T-helper 2 cell treated with Interferon-gamma antibody and Interleukin-4, amounts not matched to agents 5 μg/mL and 100 μg/mL, for 36 hours (primary cell): Measurements from ENCODE around the gene CDON.
"Not testable (repeated sequence)": the region's sequence is repeated elsewhere in the genome, so short reads cannot be mapped to it uniquely, and the experiment has no call there.

ENCODE experiments used
- DNase-seq: peaks from one replicate; pipeline ENCODE4 v3.0.0; 2021; ENCODE audit warnings: low spot score
- H3K27ac Mint-ChIP-seq: one replicate; pipeline ENCODE4 v1.8.0; 2021; ENCODE audit warnings: mild to moderate bottlenecking, mixed read lengths
- H3K27me3 Mint-ChIP-seq: one replicate; pipeline ENCODE4 v1.8.0; 2021; ENCODE audit warnings: low read depth, mixed read lengths
- H3K36me3 Mint-ChIP-seq: one replicate; pipeline ENCODE4 v1.8.0; 2021; ENCODE audit warnings: low read depth, mixed read lengths
- H3K4me1 Mint-ChIP-seq: one replicate; pipeline ENCODE4 v1.8.0; 2021; ENCODE audit warnings: low read depth, mixed read lengths
- H3K4me3 Mint-ChIP-seq: one replicate; pipeline ENCODE4 v1.8.0; 2022; ENCODE audit warnings: mild to moderate bottlenecking, moderate library complexity, mixed read lengths
- H3K9me3 Mint-ChIP-seq: one replicate; pipeline ENCODE4 v1.8.0; 2021; ENCODE audit warnings: mixed read lengths

CDON gene

DNA sequence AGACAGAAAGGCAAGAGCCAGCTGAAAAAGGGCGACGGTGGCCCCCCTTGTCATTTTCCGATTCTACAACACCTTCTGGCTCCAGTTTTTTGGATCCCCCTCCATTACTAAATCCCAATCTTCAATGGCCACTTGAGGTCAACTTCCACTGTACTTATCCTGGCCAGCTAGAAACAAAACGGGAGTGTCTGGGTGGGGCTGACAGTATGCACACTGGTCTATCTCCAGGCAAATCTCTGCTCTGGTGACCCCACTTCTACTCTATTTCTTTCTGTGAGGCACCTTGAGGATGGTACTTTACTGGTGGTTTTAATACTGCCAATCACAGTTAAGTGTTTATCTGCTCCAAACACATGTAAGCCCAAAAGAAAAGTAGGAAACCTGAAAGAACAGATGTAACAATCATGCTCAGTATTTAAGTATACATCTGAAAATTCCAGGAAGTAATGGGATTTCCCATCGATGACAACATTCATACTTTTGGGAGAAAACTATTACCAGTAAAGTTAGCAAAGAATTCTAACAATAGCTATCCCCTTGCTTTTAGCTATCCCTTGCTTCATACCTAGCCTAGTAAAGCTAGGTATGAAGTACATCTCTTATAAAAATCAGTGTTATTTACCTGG is 16.0 kb downstream of the CDON start:
- H3K4me3 Mint-ChIP-seq = no peak overlapping the region
- H3K9me3 Mint-ChIP-seq = no peaks in the 10 kb centered on the region
- no peak for DNase-seq

GRCh38 chr11:126039485-126040271 is 23.0 kb downstream of the CDON start:
- H3K27ac Mint-ChIP-seq = no peak overlapping the region
- H3K4me3 Mint-ChIP-seq = no peak overlapping the region
- H3K4me1 Mint-ChIP-seq = no peaks in the 10 kb centered on the region
- H3K27me3 Mint-ChIP-seq = no peaks in the 10 kb centered on the region
- no peaks in the 10 kb centered on the region for H3K9me3 Mint-ChIP-seq
- H3K36me3 Mint-ChIP-seq = no peaks in the 10 kb centered on the region
- DNase-seq = no peak

More for the DNA sequence above, 16.0 kb downstream of the CDON start:
- H3K36me3 Mint-ChIP-seq = no peaks in the 10 kb centered on the region
- peaks cover 3% of the 10 kb centered on the region for H3K27me3 Mint-ChIP-seq
- H3K4me1 Mint-ChIP-seq = peaks cover 15% of the 10 kb centered on the region
- no peak overlapping the region for H3K27ac Mint-ChIP-seq

DNA sequence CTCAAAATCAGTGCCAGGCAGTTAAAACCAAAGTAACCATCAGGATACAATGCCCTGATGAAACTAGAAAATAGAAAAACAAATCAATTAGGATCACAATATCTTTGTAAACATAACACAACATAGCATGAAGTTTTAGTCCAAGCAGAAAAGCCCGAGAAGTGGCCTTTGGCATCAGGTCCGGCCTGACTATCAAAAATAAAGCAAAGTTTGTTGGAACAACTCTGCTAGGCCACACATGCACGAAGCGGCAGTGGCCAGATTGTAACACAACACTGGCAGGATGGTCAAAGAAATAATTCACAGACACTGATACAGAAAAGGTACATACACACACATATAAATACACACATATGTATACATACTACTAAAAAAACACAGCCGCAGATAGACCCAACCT is 26.9 kb downstream of the CDON start:
- no peak for DNase-seq
- no peak overlapping the region for H3K27ac Mint-ChIP-seq
- H3K4me3 Mint-ChIP-seq = no peak overlapping the region
- H3K36me3 Mint-ChIP-seq = no peaks in the 10 kb centered on the region
- peaks cover 10% of the 10 kb centered on the region for H3K27me3 Mint-ChIP-seq
- no peaks in the 10 kb centered on the region for H3K9me3 Mint-ChIP-seq
- H3K4me1 Mint-ChIP-seq = no peaks in the 10 kb centered on the region

- Mint-ChIP-seq H3K27ac (no peak overlapping the region), H3K9me3 (no peaks in the 10 kb centered on the region), H3K36me3 (no peaks in the 10 kb centered on the region), H3K27me3 (peaks cover 15% of the 10 kb centered on the region), H3K4me3 (no peak overlapping the region), H3K4me1 (no peaks in the 10 kb centered on the region)
- no peak for DNase-seq
Observed at GRCh38 chr11:126034933-126035425, 27.7 kb downstream of the CDON start.

DNA sequence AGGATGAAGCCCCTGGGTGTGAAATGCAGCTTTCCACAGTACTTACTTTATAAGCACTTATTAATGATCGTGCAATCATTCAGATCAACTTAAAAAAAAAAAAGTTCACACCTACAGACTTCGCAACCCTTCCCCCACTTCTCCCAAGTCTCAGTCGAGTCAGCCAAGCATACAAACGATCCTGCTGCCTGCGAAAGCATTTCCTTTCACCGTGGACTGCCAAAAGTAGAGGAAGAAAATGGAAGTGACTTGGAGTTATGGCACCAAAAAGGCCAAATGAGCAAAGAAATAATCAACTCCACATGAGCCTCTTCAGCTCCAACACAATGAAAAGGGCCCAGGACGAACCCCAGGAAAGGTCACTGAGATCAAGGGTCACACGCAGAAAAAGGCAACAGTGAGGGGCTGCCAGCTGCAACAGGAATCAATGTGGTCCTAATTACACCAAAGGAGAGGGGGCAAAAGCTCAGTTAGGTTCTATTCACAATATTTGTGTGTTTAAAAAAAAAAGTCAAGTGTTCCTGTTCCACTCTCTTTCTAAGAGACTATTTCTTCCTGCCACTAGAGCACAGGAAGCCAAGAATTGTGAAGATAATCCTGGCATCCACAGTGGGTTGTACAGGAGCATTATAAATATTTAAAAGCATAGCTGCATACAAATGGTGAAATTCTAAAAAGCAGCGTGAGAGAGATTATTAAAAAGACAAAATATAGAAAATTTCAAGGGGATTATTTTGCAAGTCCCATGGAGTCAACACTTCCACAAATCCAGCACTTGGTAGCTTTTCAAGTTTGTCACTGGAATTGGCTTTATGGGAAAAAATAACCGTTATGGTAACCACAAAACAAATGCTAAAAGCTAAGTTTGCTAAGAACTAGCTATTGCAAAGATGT is 28.4 kb downstream of the CDON start:
- Mint-ChIP-seq H3K4me1 (no peaks in the 10 kb centered on the region), H3K27me3 (peaks cover 21% of the 10 kb centered on the region), H3K27ac (no peak overlapping the region), H3K9me3 (no peaks in the 10 kb centered on the region), H3K4me3 (no peak overlapping the region), H3K36me3 (no peaks in the 10 kb centered on the region)
- no peak for DNase-seq

GRCh38 chr11:126032375-126032774 is 30.3 kb downstream of the CDON start:
- H3K4me3 Mint-ChIP-seq = no peak overlapping the region
- H3K27ac Mint-ChIP-seq = no peak overlapping the region
- no peaks in the 10 kb centered on the region for H3K36me3 Mint-ChIP-seq
- H3K9me3 Mint-ChIP-seq = no peaks in the 10 kb centered on the region
- H3K27me3 Mint-ChIP-seq = peaks cover 25% of the 10 kb centered on the region
- no peaks in the 10 kb centered on the region for H3K4me1 Mint-ChIP-seq
- no peak for DNase-seq

DNA sequence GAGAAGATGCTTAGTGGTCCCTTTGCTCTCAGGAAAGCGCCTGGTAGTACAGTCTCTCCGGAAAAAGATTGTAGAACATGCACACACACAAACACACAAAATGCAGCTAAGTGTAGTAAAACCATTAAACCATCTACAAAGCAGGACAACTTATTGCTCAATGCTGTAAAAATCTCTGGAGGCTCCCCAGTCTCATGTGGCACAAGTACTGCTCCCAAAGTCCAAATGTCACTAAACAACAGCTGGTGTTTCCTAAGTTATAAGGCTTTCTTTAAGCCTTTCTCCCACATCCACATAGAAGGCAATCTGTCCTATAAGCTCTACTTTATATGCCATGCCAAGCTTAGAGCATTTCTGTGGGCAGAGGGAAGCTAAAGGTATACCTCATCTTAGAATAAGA is 32.9 kb downstream of the CDON start:
- H3K36me3 Mint-ChIP-seq = no peaks in the 10 kb centered on the region
- no peak overlapping the region for H3K27ac Mint-ChIP-seq
- no peaks in the 10 kb centered on the region for H3K4me1 Mint-ChIP-seq
- H3K4me3 Mint-ChIP-seq = no peak overlapping the region
- H3K9me3 Mint-ChIP-seq = no peaks in the 10 kb centered on the region
- H3K27me3 Mint-ChIP-seq = peaks cover 25% of the 10 kb centered on the region
- no peak for DNase-seq

GRCh38 chr11:126029237-126029636 is 33.4 kb downstream of the CDON start:
- Mint-ChIP-seq H3K27ac (no peak overlapping the region), H3K36me3 (no peaks in the 10 kb centered on the region), H3K27me3 (peaks cover 25% of the 10 kb centered on the region), H3K4me1 (no peaks in the 10 kb centered on the region), H3K9me3 (no peaks in the 10 kb centered on the region), H3K4me3 (no peak overlapping the region)
- DNase-seq = no peak

- not testable (repeated sequence) for H3K36me3 Mint-ChIP-seq, DNase-seq, H3K4me3 Mint-ChIP-seq, H3K4me1 Mint-ChIP-seq, H3K27ac Mint-ChIP-seq, H3K9me3 Mint-ChIP-seq
- H3K27me3 Mint-ChIP-seq = peaks cover 25% of the 10 kb centered on the region
Observed at GRCh38 chr11:126028534-126028933, 34.1 kb downstream of the CDON start.

DNA sequence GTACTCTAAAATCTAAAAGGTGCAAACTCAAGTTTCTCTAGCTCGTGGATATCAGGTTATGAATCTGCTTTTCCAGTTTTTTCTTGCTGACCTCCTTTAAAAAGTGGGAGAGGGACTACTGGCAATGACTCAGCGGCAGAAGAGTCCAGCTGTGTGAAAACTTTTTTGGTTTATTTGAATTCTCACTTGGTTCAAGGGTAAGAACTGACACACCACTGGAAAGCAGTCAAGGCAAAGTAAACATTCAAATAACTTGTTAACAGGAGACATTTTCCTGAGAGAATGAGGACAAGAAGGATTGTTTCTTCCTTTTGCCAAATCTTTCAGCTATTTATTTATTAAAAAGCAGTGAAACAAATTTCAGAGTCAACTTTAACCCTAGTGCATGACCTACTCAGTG is 36.1 kb downstream of the CDON start:
- H3K36me3 Mint-ChIP-seq = no peaks in the 10 kb centered on the region
- DNase-seq = no peak
- H3K4me3 Mint-ChIP-seq = no peak overlapping the region
- no peaks in the 10 kb centered on the region for H3K9me3 Mint-ChIP-seq
- no peak overlapping the region for H3K27ac Mint-ChIP-seq
- no peaks in the 10 kb centered on the region for H3K4me1 Mint-ChIP-seq
- H3K27me3 Mint-ChIP-seq = peaks cover 19% of the 10 kb centered on the region

- H3K4me1 Mint-ChIP-seq = no peaks in the 10 kb centered on the region
- H3K4me3 Mint-ChIP-seq = no peak overlapping the region
- H3K27ac Mint-ChIP-seq = no peak overlapping the region
Observed at GRCh38 chr11:126025822-126026221, 36.8 kb downstream of the CDON start.

GRCh38 chr11:126024123-126024522 is 38.5 kb downstream of the CDON start:
- no peak for DNase-seq
- Mint-ChIP-seq H3K4me1 (no peaks in the 10 kb centered on the region), H3K9me3 (no peaks in the 10 kb centered on the region), H3K27me3 (peaks cover 4% of the 10 kb centered on the region), H3K36me3 (no peaks in the 10 kb centered on the region), H3K27ac (no peak overlapping the region), H3K4me3 (no peak overlapping the region)

More at GRCh38 chr11:126025822-126026221, 36.8 kb downstream of the CDON start:
- no peaks in the 10 kb centered on the region for H3K9me3 Mint-ChIP-seq
- DNase-seq = no peak
- H3K36me3 Mint-ChIP-seq = no peaks in the 10 kb centered on the region
- peaks cover 16% of the 10 kb centered on the region for H3K27me3 Mint-ChIP-seq

DNA sequence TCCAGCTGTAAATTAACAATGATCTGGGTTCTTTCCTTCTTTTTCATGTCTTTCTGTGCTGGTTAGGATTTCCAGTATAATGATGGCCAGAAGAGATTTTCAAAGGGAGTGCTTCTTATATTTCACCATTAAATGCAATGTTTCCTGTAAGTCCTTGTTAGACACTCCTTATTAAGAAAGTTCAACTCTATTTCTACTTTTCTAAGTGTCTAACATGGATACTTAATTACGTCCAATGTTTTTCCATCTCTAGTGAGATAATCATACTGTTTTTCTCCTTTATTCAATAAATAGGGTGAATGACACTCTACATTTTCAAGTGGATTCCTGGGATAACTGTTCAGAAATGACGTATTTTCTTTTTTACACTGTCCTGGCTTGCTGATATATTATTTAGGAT is 49.8 kb downstream of the CDON start:
- Mint-ChIP-seq H3K4me3 (no peak overlapping the region), H3K27ac (no peak overlapping the region), H3K4me1 (no peaks in the 10 kb centered on the region), H3K9me3 (no peaks in the 10 kb centered on the region), H3K36me3 (no peaks in the 10 kb centered on the region), H3K27me3 (no peaks in the 10 kb centered on the region)
- no peak for DNase-seq

DNA sequence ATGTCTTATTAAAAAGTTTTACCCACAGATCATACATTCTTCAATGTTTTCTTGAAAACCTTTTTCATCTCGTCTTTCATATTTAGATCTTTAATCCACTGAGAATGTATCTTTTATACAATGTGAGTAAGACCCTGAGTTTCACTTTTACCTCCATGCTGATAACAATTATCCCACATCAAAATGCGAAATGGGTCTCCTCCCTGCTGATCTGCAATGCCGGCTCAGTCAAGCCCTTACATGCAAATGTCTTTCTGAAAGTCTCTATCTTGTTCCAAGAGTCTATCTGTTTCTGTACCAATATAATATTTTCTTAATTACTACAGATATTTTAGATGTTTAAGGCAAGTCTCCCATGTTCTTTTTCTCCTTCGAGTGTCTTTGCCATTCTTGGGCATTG is 50.9 kb downstream of the CDON start:
- Mint-ChIP-seq H3K9me3 (no peaks in the 10 kb centered on the region), H3K36me3 (no peaks in the 10 kb centered on the region), H3K27ac (no peak overlapping the region), H3K27me3 (no peaks in the 10 kb centered on the region), H3K4me3 (no peak overlapping the region), H3K4me1 (no peaks in the 10 kb centered on the region)
- no peak for DNase-seq
